Uterus (tissue), 4 donors: Measurements from ENCODE around the gene IRX2. TPM values are rescaled to one million over a fixed set of nuclear protein-coding genes. Genes with fewer than 3 reads are reported as not detected.

Source experiments
- DNase-seq, 2 donors: peaks; one replicate each; pipeline ENCODE4 v3.0.0-alpha.2; 2019 to 2020
- H3K27ac ChIP-seq, 2 donors: fragments of 200-600 bp; sonication (generic); 1 replicate in 1 of 2; 2 replicates in 1 of 2; pipeline ENCODE4 v1.5.1; 2016 to 2018
- H3K27me3 ChIP-seq, 2 donors: fragments of 200-600 bp; sonication (generic); one replicate each; pipeline ENCODE4 v1.5.1; 2018 to 2019; ENCODE audit warnings: control low read depth in 1 of 2
- H3K36me3 ChIP-seq, 2 donors: fragments of 200-600 bp; sonication (generic); one replicate each; pipeline ENCODE4 v1.5.1; 2019; ENCODE audit warnings: control low read depth in 1 of 2
- H3K4me1 ChIP-seq, 2 donors: fragments of 200-600 bp; sonication (generic); one replicate each; pipeline ENCODE4 v1.5.1; 2018 to 2019; ENCODE audit warnings: control low read depth in 1 of 2
- H3K4me3 ChIP-seq, 2 donors: fragments of 200-600 bp; sonication (generic); 1 replicate in 1 of 2; 2 replicates in 1 of 2; pipeline ENCODE4 v1.5.1; 2018 to 2019; ENCODE audit warnings: mild to moderate bottlenecking in 1 of 2
- H3K9me3 ChIP-seq, 2 donors: fragments of 200-600 bp; sonication (generic); one replicate each; pipeline ENCODE4 v1.5.1; 2019; ENCODE audit warnings: control low read depth in 1 of 2
- CTCF ChIP-seq, 4 experiments: fragments of 200-600 bp in 2 of 4; fragments of 450-650 bp in 2 of 4; sonication (generic) in 2 of 4; IDR thresholded peaks; one replicate each; pipeline ENCODE4 v1.5.1; 2016 to 2019; ENCODE audit warnings: antibody characterized with exemption in 4 of 4, mild to moderate bottlenecking in 2 of 4, moderate library complexity in 1 of 4
- POLR2A ChIP-seq, 2 donors: fragments of 450-650 bp; IDR thresholded peaks; one replicate each; pipeline ENCODE4 v1.6.1; 2016; ENCODE audit warnings: antibody characterized with exemption in 2 of 2, mild to moderate bottlenecking in 1 of 2, moderate library complexity in 1 of 2
- intact Hi-C: fragments of 100-400 bp; cut with DNase I; formaldehyde crosslinking; loops from one replicate; pipeline ENCODE4 v1.15.1; 2023; ENCODE audit warnings: low total_unique reads
- total RNA-seq, 4 donors: library from RNA; depleted of rRNA in 3 of 4; stranded (reverse); fragments of >200 nt in 3 of 4; gene quantifications; one replicate each; pipeline versions ENCODE4 v1.1.0 to v1.2.4, GENCODE V29; 2014 to 2023
- donor health status: DM: yes; HTN: yes; CAD: no.

Gene IRX2
- total RNA-seq, 4 donors from 2014 or later = 0.77 TPM; not detected in 3

GRCh38 chr5:2750026-2750757 lies 1.3 kb downstream of the IRX2 start:
- no peak for DNase-seq
- H3K27me3 ChIP-seq = peaks cover 0 to 75% of the 10 kb centered on the region in 2 donors
- no peak overlapping the region for H3K27ac ChIP-seq
- intact Hi-C loops = no loop called here
- no peak overlapping the region for H3K4me3 ChIP-seq
- no peaks in the 10 kb centered on the region for H3K36me3 ChIP-seq
- peaks cover 0 to 14% of the 10 kb centered on the region in 2 donors for H3K4me1 ChIP-seq
- TF ChIP-seq CTCF (IDR thresholded peaks at IDR 0.05) (no peak), POLR2A (IDR thresholded peaks at IDR 0.05) (no peak)
- no peaks in the 10 kb centered on the region for H3K9me3 ChIP-seq

GRCh38 chr5:2749514-2750025 lies 1.9 kb downstream of the IRX2 start:
- Histone ChIP-seq H3K27me3 (peaks cover 0 to 74% of the 10 kb centered on the region in 2 donors), H3K4me1 (peaks cover 0 to 14% of the 10 kb centered on the region in 2 donors), H3K4me3 (no peak overlapping the region), H3K9me3 (no peaks in the 10 kb centered on the region), H3K36me3 (no peaks in the 10 kb centered on the region), H3K27ac (no peak overlapping the region)
- TF ChIP-seq CTCF (IDR thresholded peaks at IDR 0.05) (no peak), POLR2A (IDR thresholded peaks at IDR 0.05) (no peak)
- DNase-seq = no peak
- intact Hi-C loops = no loop called here

GRCh38 chr5:2748861-2749513 lies 2.5 kb downstream of the IRX2 start:
- TF ChIP-seq POLR2A (IDR thresholded peaks at IDR 0.05) (no peak), CTCF (IDR thresholded peaks at IDR 0.05) (no peak)
- peaks cover 0 to 73% of the 10 kb centered on the region in 2 donors for H3K27me3 ChIP-seq
- peaks cover 0 to 14% of the 10 kb centered on the region in 2 donors for H3K4me1 ChIP-seq
- H3K4me3 ChIP-seq = no peak overlapping the region
- intact Hi-C loops = no loop called here
- no peaks in the 10 kb centered on the region for H3K9me3 ChIP-seq
- DNase-seq = no peak
- H3K36me3 ChIP-seq = no peaks in the 10 kb centered on the region
- no peak overlapping the region for H3K27ac ChIP-seq

GRCh38 chr5:2748179-2748860 lies 3.2 kb downstream of the IRX2 start:
- intact Hi-C loops = no loop called here
- no peak for DNase-seq
- peaks cover 0 to 76% of the 10 kb centered on the region in 2 donors for H3K27me3 ChIP-seq
- H3K9me3 ChIP-seq = no peaks in the 10 kb centered on the region
- H3K4me3 ChIP-seq = no peak overlapping the region
- H3K27ac ChIP-seq = no peak overlapping the region
- peaks cover 0 to 14% of the 10 kb centered on the region in 2 donors for H3K4me1 ChIP-seq
- TF ChIP-seq POLR2A (IDR thresholded peaks at IDR 0.05) (no peak), CTCF (IDR thresholded peaks at IDR 0.05) (no peak)
- H3K36me3 ChIP-seq = no peaks in the 10 kb centered on the region
